T-helper 2 cell treated with Interferon-gamma antibody and Interleukin-4, amounts not matched to agents 100 ng/mL and 5 ng/mL, for 36 hours (primary cell): ENCODE measurements around the gene ADCY4. TPM values are rescaled to one million over a fixed set of nuclear protein-coding genes. Genes with fewer than 3 reads are reported as not detected.

ENCODE experiments used
- intact Hi-C: fragments of 100-400 bp; cut with micrococcal nuclease; formaldehyde crosslinking; loops from one replicate; pipeline ENCODE4 v1.15.1; 2023
- total RNA-seq: library from RNA; stranded (reverse); gene quantifications from 2 replicates; pipeline ENCODE4 v1.2.3, GENCODE V29; 2022

ADCY4 gene
- total RNA-seq, 1 donor from 2014 or later: 5.8 TPM

DNA sequence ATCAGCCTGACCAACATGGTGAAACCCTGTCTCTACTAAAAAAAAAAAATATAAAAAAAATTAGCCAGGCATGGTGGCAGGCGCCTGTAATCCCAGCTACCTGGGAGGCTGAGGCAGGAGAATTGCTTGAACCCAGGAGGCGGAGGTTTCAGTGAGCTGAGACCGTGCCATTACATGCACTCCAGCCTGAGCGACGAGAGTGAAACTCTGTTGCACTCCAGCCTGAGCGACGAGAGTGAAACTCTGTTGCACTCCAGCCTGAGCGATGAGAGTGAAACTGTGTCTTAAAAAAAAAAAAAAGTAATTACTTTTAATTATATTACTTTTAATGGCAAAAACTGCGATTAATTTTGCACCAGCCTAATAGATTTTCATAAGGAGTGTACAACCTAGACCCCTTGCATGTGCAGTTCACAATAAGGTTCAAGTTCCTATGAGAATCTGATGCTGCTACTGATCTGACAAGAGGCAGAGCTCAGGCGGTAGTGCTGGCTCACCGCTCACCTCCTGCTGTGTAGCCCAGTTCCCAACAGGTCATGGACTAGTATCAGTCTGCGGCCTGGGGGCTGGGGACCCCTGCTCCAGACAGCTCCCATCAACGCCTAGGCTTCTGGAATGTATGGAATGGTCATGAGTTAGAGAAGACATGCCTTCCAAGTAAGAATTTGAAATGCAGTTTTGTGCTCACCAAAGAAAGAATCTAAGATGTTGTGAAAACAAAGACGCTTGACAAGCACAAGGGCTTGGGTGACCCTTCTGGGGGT, 13.5 kb downstream of the ADCY4 start:
- intact Hi-C loops: no loop called here

DNA sequence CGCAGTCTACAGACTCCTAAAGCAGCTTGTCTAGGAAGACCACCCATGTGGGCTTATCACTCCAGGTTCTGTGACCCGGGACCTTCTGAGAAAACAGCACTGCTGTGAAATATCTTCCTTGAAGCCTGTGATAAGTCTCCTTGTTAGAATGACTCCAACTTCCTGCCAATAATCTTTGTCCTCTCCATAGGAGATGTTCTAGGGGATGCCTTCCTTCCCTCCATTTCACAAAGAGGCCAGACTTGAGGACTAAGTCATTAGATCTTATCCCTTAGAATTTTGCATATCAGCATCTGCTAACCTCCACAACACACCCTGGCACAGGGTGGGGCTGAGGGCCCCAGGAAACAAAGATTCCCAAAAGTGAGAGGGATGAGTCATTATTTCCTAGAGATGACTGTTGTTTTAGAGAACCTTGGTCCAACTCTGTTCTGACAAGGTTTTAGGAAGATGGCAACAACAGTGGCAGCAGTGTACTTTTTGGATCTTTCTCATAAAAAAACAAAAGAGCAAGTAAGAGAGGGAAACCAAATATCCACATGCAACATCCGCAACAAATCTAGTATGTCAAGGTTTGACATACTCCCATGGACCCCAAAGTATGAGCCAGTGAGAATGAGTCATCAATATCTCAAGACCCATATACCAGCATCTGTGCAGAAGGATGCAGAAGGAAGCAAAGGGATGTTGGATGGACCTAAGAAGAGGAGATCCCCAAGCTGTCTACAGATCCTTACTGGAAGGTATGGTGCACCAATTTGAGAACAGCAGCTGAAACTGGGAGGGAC, 17.5 kb downstream of the ADCY4 start:
- intact Hi-C loops: no loop called here

DNA sequence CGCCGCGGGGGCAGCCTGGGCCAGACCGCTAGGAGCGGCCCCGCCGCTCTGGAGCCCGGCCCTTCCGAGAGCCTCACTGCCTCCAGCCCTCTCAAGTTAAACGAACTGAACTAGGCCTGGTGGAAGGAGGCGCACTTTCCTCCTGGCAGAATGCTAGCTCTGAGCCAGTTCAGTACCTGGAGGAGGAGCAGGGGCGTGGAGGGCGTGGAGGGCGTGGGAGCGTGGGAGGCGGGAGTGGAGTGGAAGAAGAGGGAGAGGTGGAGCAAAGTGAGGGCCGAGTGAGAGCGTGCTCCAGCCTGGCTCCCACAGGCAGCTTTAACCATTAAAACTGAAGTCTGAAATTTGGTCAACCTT, 18.3 kb downstream of the ADCY4 start:
- intact Hi-C loops: no loop called here

DNA sequence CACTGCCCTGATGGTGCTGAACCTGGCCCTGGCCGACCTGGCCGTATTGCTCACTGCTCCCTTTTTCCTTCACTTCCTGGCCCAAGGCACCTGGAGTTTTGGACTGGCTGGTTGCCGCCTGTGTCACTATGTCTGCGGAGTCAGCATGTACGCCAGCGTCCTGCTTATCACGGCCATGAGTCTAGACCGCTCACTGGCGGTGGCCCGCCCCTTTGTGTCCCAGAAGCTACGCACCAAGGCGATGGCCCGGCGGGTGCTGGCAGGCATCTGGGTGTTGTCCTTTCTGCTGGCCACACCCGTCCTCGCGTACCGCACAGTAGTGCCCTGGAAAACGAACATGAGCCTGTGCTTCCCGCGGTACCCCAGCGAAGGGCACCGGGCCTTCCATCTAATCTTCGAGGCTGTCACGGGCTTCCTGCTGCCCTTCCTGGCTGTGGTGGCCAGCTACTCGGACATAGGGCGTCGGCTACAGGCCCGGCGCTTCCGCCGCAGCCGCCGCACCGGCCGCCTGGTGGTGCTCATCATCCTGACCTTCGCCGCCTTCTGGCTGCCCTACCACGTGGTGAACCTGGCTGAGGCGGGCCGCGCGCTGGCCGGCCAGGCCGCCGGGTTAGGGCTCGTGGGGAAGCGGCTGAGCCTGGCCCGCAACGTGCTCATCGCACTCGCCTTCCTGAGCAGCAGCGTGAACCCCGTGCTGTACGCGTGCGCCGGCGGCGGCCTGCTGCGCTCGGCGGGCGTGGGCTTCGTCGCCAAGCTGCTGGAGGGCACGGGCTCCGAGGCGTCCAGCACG, 18.9 kb downstream of the ADCY4 start:
- intact Hi-C loops: no loop called here

DNA sequence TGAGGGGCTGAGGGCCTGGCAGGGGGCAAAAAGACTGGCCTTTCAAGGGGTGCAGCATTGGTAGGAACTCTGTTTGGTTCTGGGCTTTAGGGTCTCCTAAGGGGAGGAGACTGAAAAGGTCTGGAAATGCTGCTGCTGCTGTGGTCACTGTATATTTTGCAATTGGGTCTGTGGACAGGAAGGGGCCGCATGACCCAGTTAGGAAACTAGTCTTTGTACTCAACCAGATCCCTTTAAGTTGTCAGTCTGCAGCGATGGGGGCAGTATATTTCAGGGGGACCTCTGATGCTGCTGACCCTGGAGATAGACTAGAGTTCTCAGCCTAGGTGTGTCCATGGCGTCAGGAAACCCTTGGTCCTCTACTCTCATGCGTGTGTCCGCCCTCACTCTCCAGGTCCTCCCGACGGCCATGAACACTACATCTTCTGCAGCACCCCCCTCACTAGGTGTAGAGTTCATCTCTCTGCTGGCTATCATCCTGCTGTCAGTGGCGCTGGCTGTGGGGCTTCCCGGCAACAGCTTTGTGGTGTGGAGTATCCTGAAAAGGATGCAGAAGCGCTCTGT, 19.5 kb downstream of the ADCY4 start:
- intact Hi-C loops: no loop called here

DNA sequence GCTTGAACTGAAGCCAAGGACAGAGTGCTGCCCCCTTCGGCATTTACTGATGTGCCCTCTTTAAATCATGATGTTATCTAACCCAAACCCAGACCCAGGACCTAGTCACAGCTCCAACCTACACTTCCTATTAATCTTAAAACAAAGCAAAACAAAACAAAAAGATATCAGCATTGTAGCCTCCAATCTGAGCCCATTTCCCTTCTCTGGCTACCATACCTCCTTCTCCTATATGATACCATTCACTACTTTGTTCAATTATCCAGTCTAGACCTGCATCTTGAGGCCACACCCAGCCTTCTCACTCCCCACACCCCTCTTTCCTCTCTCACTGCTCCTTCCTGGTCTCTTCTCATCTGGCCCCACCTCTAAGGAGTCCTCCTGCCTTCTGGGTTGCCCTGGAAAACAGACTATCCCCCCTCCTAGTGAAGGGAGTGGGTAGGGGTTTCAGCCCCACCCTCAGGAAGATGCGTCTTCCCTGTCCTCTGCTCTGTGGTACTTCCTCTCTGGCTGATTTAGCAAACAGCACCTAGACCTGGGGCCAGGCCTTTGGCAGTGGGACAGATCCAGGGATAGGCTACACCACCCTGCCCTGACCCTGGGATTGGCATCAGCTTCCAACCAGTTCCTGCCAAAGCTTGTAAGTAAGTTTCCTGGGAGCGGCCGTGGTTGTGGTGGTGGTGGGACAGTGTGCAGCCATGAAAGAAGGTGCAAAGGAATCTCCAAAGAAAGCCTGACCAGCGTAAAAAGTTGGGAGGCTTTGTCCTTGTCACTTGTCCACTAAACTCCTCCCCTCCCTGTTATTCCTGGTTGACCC, 20.3 kb downstream of the ADCY4 start:
- intact Hi-C loops: loop anchor here (5.0 kb wide), 1 partner anchor 118 kb away; no protein-coding TSS in a partner anchor

DNA sequence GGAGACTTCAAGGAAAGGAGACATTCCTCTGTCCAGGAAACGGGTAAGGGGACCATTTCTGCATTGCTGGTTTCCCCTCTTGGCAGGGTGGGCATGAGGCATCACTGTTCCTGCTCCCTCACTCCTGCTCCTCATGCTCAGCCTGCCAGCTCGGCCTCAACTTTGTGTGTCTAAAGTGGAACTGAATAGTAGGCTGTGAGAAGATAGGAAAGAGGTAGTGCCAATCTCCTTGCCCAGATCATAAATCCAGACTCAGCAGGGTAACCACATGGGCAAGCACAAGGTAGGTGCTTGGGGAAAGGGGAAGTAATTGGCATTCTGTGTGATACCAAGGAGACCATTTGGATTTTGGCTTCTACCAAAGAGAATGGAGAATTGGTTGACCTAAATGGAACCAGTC, 21.0 kb downstream of the ADCY4 start:
- intact Hi-C loops: loop anchor here (5.0 kb wide), 1 partner anchor 118 kb away; no protein-coding TSS in a partner anchor

DNA sequence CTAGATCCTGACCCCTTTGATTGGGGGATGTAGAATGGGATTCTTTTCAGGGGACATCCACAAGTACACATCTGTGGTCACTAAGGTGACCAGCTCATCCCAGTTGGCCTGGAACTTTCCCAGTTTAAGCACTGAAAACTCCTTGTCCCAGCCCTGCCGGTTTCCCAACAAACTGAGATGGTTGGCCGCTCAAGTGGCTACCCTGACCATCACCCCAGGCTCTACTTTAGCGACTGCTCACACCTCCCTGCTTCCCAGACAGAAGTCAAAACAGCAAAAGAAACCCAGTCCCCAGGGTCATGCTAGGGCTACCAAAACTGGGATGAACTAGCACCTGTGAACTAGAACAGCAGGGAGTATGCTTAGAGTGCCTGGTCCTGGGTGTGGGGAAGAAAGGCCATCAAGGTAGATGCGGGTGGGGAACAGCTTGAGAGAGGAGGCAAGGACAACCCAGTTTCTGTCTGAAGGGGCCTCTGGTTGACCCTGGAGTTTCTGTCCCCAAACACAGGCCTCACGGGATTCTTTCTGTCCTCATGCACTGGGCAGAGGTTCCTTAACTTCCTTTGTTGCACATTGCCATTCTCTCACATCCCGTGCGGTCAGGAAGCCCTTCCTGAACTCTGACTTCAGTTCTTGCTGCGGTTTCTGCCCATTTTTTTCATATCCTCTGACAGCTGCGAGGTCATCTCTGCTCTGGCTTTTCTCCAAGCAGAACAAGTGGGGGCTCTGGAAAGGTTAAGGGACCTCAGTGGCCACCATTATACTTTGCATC, 21.9 kb downstream of the ADCY4 start:
- intact Hi-C loops: loop anchor here (5.0 kb wide), 1 partner anchor 119 kb away; no protein-coding TSS in a partner anchor

DNA sequence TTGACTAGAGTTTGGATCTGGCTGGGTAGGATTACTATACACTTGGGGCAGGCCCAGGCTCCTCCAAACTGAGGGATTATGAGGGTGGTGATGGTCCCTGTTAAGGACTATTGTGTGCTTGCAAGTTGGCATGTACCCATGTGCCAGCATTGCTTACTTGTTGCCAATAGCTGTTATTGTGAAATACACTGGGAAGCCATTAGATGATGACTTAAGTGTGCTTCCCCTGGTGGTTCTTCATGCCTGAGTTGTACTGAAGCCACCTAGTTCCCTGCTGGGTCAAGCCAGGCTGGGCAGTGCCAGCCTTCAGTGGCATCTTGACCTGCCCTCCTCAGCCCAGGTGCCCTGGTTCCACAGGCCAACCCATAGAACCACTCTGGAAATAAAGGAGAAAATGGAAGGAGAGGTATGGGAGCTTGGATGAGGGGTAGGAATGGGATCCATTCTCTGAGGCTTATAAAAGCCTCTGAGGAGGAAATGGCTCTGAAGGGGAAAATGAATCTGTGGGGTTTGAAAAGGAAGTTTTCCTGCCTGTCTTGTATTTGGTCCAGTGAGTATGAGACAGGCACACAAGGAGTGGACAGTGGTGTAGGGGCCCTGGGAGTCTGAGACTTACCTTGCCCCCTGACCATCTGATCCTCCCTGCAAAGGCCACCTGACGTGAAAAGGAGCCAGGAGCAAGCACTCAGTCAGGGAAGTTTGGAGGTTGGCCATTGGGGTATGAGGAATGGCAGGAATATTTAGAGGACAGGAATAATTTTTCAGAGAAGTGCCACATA, 22.8 kb downstream of the ADCY4 start:
- intact Hi-C loops: loop anchor here (1.0 to 5.0 kb wide), 3 partner anchors 21 to 120 kb away; partner anchors contain the start of gene CHMP4A

DNA sequence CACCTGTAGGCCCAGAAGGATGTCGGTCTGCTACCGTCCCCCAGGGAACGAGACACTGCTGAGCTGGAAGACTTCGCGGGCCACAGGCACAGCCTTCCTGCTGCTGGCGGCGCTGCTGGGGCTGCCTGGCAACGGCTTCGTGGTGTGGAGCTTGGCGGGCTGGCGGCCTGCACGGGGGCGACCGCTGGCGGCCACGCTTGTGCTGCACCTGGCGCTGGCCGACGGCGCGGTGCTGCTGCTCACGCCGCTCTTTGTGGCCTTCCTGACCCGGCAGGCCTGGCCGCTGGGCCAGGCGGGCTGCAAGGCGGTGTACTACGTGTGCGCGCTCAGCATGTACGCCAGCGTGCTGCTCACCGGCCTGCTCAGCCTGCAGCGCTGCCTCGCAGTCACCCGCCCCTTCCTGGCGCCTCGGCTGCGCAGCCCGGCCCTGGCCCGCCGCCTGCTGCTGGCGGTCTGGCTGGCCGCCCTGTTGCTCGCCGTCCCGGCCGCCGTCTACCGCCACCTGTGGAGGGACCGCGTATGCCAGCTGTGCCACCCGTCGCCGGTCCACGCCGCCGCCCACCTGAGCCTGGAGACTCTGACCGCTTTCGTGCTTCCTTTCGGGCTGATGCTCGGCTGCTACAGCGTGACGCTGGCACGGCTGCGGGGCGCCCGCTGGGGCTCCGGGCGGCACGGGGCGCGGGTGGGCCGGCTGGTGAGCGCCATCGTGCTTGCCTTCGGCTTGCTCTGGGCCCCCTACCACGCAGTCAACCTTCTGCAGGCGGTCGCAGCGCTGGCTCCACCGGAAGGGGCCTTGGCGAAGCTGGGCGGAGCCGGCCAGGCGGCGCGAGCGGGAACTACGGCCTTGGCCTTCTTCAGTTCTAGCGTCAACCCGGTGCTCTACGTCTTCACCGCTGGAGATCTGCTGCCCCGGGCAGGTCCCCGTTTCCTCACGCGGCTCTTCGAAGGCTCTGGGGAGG, 23.9 kb downstream of the ADCY4 start, which contains the start of gene LTB4R:
Gene LTB4R, plus strand, starts transcription at position 857 of the 959 bp plus-strand sequence. CDS start 4,150 bp downstream, outside the sequence.
- intact Hi-C loops: loop anchor here (1.0 to 5.0 kb wide), 3 partner anchors 22 to 121 kb away; partner anchors contain the start of gene CHMP4A

DNA sequence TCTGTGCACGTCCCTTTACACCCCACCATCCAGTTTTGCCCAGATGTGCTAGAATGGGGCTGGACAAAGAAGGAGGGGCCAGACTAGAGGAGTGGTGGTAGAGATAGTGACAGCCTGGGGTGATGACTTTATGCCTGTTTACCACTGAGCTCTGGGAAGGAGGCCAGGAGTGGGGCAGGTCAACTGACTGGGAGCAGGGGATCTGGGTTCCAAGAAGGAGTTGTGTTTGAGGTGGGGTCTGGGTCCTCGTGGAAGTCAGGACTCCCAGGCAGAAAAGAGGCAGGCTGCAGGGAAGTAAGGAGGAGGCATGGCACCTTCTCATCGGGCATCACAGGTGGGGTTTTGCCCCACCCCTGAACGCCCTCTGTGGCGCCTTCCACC, 24.6 kb downstream of the ADCY4 start:
- intact Hi-C loops: loop anchor here (2.0 to 5.0 kb wide), 2 partner anchors 23 to 122 kb away; no protein-coding TSS in a partner anchor

DNA sequence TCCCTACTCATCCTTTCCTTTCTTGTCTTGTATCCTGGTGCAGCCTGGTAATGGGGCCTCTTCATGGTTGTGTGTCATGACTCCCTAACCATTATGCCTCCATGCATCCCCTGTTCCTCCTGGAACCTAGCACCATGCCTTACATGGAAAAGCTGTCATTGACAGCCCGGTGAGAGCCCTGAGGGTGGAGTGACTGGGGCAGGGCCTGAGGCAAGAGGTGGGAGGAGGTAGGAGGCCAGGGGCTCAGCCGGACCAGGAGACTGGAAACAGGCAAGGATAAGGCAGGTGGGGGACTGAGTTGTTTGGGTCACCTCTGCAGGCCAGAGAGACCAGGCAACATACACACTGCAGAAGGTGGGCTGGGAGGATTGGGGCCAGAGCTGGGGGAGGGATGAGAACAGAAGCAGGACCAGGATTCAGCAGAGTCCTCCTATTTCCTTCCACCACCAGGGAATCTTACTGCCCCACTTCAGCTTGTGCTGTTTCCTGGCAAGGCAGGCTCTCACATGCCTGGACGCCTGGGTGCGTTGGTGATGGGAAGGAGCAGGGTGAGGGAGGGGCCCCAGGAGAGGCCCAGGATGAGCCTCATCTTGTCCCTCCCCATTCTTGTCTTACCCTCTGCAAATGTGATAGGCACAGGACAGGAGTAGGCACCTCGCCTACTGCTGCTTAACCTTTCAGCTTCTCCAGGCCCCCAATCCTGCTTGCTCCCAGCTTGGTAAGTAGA, 25.2 kb downstream of the ADCY4 start, which contains the start of gene LTB4R2:
Gene LTB4R2, plus strand, starts transcription at position 603 of the 727 bp plus-strand sequence. CDS start 525 bp downstream, outside the sequence.
- intact Hi-C loops: loop anchor here (2.0 to 5.0 kb wide), 2 partner anchors 23 to 123 kb away; no protein-coding TSS in a partner anchor

DNA sequence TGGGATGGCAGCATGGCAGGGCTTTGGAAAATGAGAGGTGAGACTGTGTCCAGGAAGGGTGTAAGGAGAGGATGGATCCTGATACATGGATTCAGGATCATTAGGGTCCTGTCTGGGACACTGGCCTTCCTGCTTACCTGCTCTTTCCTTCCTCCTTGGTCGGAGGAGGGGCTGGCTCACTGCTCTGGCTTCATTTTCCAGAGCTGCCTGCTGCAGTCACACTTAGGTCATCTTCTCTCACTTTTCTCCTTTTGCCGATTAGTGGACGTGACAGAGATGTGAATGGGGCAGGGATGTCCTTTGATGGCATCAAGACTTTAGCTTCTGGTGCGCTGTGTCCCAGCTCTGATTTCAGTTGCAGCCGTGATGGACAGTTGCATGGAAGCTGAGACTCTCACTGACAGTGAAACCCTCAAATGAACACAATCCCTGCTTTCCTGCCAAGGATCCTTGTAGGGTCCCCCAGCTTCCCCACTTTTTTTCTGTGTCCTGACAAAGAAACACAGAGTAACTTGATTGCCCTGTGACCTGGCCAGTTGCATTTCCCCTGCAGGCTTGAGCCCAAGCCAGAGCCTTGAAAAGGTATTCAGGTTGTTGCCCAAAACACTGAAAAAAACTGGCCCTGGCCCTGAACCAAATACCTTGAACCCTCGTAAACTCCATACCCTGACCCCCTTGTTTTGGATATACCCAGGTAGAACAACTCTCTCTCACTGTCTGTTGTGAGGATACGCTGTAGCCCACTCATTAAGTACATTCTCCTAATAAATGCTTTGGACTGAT, 26.3 kb downstream of the ADCY4 start:
- intact Hi-C loops: loop anchor here (1.0 kb wide), 1 partner anchor 66 kb away; the partner anchor contains the start of gene TINF2

DNA sequence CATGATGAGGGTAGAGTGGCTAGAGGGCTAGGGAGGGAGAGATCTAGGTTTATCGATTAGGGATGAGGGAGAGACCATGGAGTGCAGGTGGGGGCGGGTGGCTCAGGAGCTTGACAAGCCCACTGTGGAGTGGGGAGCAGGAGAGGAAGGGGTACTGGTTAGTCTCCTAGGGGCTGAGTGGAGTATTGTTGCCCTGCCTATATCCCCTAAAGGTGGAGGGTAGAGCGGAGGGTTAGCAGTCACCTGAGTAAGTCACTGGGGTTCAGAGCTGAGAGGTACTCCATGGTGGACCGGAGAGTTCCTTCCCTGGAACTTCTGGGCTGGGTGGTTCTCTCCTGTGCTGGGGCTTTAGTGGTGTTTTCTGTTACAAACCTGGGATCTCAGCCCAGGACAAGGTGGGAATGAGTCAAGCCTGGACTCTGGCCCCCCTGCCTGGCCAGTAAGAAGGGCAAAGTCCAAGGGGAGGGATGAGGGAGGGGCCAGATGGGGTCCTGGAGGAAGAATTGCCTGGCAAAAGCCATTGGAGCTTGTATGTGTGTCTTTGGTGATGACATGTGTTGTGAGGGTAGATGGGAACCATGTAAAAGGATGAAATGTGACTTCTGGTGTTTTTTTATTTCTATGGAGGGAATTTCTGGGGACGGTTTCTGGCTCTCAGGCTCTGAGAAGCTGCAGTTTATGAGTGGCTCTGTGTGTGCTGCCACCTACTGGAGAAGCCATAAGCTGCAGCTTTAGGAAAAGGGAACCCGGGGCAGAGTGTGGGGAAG, 27.1 kb downstream of the ADCY4 start, which contains the start of gene CIDEB:
Gene CIDEB, minus strand, starts transcription at position 403 of the 767 bp plus-strand sequence. Its CDS starts 119 bp downstream, at position 284.
- intact Hi-C loops: loop anchor here (1.0 kb wide), 1 partner anchor 65 kb away; the partner anchor contains the start of gene TINF2

DNA sequence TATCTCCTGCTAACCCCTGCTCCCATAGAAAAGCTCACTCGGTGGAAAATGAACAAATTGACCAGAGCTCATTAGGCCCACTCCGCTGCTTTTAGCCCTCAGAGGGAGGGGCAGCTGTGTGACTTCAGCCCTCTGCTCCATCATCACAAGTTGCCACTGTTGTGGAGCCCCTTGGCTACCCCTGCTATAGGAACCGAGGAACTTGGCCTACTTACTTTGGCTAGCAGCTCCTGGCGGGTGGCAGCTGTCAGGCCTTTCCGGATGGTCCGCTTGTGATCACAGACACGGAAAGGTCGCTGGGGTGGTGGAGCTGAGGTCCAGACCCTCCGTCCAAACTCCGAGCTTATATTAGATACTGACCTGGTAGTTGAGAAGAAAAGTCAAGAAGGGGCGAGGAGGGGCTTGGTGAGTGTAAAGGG, 27.7 kb downstream of the ADCY4 start:
- intact Hi-C loops: no loop called here
